ENCODE results near the gene ERCC6L.

The ERCC6L gene

DNA sequence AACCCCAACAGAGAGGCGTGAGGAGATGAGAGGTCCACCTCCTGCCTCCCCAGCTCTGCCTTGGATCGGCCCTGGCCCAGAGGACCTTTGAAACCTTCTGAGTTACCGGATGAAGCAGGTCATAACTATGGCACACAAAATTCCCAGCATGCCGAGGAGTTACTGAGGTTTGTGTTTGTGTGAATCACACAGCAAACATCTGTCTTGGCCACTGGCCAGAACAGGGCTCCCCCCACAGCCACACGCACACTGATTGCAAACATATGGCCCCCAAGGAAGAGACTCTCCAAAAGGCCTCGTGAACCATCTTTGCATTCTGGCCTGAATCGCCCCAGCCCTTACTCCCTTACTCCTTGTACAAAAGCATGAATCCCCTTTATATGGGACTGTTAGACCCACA lies 19.3 kb upstream of the ERCC6L start:
- H3K27ac ChIP-seq: no peak overlapping the region
- TF ChIP-seq ZFX (IDR thresholded peaks at IDR 0.05; ENCODE audit: borderline replicate concordance) (no peak), CTCF (IDR thresholded peaks at IDR 0.05) (no peak)

- TF ChIP-seq CTCF (IDR thresholded peaks at IDR 0.05): no peak
- H3K27ac ChIP-seq: no peak overlapping the region
These were observed 17.0 kb upstream of the ERCC6L start for GRCh38 chrX:72255864-72256263.

DNA sequence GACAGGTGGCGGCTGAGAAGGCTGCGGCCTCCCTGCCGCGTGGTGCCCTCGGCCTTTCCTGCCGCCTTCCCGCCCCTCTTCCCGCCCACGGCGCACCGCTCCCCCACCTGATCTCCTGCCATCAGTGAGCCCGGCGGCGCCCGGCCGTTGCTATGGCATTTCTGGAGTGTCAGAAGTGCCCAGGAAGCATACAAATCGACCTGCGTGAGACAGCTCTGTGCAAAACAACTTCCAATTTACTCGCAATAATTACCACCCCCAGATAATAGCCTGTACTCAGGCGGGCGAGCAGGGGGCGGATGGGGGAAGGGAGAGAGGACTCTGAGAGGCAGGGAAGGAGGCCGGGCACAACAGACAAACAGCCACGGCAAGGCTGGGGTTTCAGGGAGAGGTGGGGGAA lies 16.6 kb upstream of the ERCC6L start:
- H3K27ac ChIP-seq: no peak overlapping the region
- TF ChIP-seq CTCF (IDR thresholded peaks at IDR 0.05) (no peak), ZFX (IDR thresholded peaks at IDR 0.05; ENCODE audit: borderline replicate concordance) (no peak)

DNA sequence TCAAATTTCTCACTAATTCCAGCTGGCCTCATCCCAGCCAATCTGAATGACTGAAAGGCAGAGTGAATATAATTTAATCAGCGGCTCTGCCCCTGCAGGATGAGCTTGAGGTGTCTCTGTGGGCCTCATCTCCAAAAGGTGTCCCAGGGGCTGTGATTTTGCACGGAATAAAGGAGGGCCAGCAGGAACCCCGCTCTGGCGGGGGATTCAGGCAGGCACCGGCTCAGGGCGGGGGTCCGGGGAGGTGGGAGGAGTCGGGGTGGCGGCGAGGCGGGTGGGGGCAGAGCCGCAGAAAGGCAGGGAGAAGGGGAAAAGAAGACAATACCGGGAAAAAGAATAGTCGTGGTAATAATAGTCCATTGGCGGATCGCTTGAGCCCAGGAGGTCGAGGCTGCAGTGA lies 16.0 kb upstream of the ERCC6L start:
- H3K27ac ChIP-seq: no peak overlapping the region
- no peak for TF ChIP-seq CTCF (IDR thresholded peaks at IDR 0.05)
- no peak for TF ChIP-seq ZFX (IDR thresholded peaks at IDR 0.05; ENCODE audit: borderline replicate concordance)

DNA sequence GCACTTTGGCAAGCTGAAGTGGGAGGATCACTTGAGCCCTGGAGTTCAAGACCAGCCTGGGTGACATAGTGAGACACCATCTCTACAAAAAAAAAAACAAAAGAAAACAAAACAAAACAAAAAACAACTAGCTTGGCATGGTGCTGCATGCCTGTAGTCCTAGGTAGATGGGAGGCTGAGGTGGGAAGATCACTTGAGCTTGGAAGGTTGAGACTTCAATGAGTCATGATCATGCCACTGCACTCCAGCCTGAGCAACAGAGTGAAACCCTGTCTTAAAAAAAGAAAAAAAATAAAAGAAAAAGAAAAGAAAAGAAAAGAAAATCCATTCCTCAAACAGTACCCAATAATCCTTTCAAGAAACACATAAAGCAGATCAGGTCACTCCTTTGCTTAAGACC lies 14.9 kb upstream of the ERCC6L start:
- no peak for TF ChIP-seq ZFX (IDR thresholded peaks at IDR 0.05; ENCODE audit: borderline replicate concordance)
- no peak for TF ChIP-seq CTCF (IDR thresholded peaks at IDR 0.05)
- no peak overlapping the region for H3K27ac ChIP-seq

DNA sequence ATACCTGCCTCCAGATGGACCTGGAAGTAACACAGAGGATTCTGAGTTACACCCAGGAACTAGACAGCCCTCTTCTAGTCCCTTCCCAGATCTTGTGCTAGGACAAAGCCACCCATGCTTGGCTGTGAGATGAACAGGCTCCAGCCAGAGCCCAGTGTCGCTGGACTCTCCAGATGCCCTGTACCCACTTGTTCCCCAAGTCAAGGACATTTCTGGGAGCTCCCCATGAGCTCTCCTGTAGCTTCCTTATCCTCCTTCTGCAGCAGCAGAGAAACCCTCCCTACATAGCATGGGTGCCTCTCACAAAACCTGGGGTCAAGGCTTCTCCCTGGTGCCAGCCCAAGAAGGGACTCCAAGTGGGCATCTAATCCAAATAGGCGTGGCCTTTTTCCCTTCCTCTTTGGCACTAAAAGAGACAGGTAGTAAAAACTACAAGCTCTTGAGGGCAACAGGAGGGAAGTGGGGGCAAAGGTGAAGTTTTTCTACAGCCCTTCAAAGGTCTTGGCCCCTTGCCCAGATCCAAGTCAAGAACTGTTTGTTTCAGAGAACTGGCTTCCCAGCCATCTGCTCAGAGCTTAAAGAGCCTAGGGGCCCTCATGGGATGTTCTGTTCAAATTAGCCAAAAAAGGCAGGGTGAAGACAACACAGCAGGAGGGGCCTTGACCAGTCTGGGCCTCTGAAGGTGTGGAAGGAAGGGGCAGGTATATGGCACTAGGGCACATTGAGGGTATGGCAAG lies 8.5 kb upstream of the ERCC6L start:
- no peak for TF ChIP-seq CTCF (IDR thresholded peaks at IDR 0.05)
- no peak for TF ChIP-seq ZFX (IDR thresholded peaks at IDR 0.05; ENCODE audit: borderline replicate concordance)
- H3K27ac ChIP-seq: no peak overlapping the region

DNA sequence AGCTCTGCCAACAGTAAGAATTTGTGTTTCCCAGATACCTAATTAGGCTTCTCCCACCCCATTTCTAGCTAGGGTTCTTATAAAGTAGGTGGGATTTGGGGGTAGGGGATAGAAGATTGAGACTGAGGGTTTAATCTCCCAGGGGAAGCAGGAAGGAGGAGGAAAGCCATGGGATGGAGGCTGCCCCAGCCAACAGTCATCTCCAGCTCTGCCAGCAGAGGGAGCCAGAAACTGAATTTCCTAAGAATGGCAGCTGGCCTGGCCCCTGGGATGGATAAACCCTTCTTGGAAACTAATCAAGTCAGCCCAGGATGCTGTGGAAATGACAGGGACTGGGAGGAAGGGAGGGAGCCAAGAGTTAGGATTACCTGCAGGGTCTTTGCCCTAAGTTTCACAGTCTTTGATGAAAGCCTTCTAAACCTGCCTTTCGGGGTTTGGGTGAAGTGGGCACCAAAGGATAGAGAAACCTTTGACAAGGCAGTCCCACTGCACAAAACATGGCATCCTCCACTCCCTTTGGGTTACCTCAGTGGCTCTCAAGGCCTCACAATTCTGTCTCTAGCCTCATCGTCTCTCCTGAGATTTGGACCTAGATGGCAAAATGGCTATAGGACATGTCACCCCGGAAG lies 6.7 kb upstream of the ERCC6L start:
- TF ChIP-seq CTCF (IDR thresholded peaks at IDR 0.05) (peak; percentile 70), ZFX (IDR thresholded peaks at IDR 0.05; ENCODE audit: borderline replicate concordance) (no peak)
- no peak overlapping the region for H3K27ac ChIP-seq

Measured in 22Rv1 (cell line).